DMS53 treated with DMSO at 0.1 percent for 48 hours (cell line): ENCODE data around the gene PPP1R2B.
"Not testable (repeated sequence)": the region's sequence is repeated elsewhere in the genome, so short reads cannot be mapped to it uniquely, and the experiment has no call there.

Source experiments
- DNase-seq: peaks from one replicate; lab custom pipeline; 2025; ENCODE audit not compliant: unreplicated experiment; lab: John Stamatoyannopoulos, UW

The PPP1R2B gene

GRCh38 chr5:156850206-156850751, at the start of gene PPP1R2B:
Gene PPP1R2B, plus strand, starts transcription at chr5:156850295. Its CDS starts 268 bp downstream, at chr5:156850563.
- no peak for DNase-seq

- no peak for DNase-seq
Observed at GRCh38 chr5:156800929-156801328, 49.2 kb upstream of the PPP1R2B start.

- DNase-seq, result no peak
Observed at GRCh38 chr5:156802501-156802900, 47.6 kb upstream of the PPP1R2B start.

- no peak for DNase-seq
Observed at GRCh38 chr5:156803404-156803803, 46.7 kb upstream of the PPP1R2B start.

- no peak for DNase-seq
Observed at GRCh38 chr5:156812959-156813358, 37.1 kb upstream of the PPP1R2B start.

- peak; percentile 44 for DNase-seq
Observed at GRCh38 chr5:156815988-156816599, 34.0 kb upstream of the PPP1R2B start.

GRCh38 chr5:156819537-156819936, 30.6 kb upstream of the PPP1R2B start:
- DNase-seq, result no peak

GRCh38 chr5:156819967-156820581, 30.0 kb upstream of the PPP1R2B start:
- DNase-seq, result no peak

GRCh38 chr5:156824241-156824640, 25.9 kb upstream of the PPP1R2B start:
- no peak for DNase-seq

- DNase-seq, result peak; percentile 16
Observed at GRCh38 chr5:156824800-156825199, 25.3 kb upstream of the PPP1R2B start.

- no peak for DNase-seq
Observed at GRCh38 chr5:156825688-156826087, 24.4 kb upstream of the PPP1R2B start.

- no peak for DNase-seq
Observed at GRCh38 chr5:156826150-156826549, 23.9 kb upstream of the PPP1R2B start.

- DNase-seq, result no peak
Observed at GRCh38 chr5:156834916-156835315, 15.2 kb upstream of the PPP1R2B start.

GRCh38 chr5:156835905-156836304, 14.2 kb upstream of the PPP1R2B start:
- DNase-seq, result peak; percentile 4

GRCh38 chr5:156836846-156837245, 13.2 kb upstream of the PPP1R2B start:
- DNase-seq, result no peak

- DNase-seq, result no peak
Observed at GRCh38 chr5:156838961-156839360, 11.1 kb upstream of the PPP1R2B start.

- DNase-seq, result no peak
Observed at GRCh38 chr5:156841737-156842136, 8.4 kb upstream of the PPP1R2B start.

GRCh38 chr5:156846914-156847313, 3.2 kb upstream of the PPP1R2B start:
- no peak for DNase-seq

- not testable (repeated sequence) for DNase-seq
Observed at GRCh38 chr5:156848447-156848846, 1.6 kb upstream of the PPP1R2B start.

- DNase-seq, result no peak
Observed at GRCh38 chr5:156851880-156852279, 1.8 kb downstream of the PPP1R2B start.

- not testable (repeated sequence) for DNase-seq
Observed at GRCh38 chr5:156853055-156853454, 3.0 kb downstream of the PPP1R2B start.

- DNase-seq, result no peak
Observed at GRCh38 chr5:156865427-156865826, 15.3 kb downstream of the PPP1R2B start.

- no peak for DNase-seq
Observed at GRCh38 chr5:156870498-156870839, 20.4 kb downstream of the PPP1R2B start.
